Measurements from ENCODE around the gene CARD11.

The CARD11 gene

GRCh38 chr7:2905500-2905899 lies 138.2 kb downstream of the CARD11 start:
- no peak for DNase-seq (ENCODE audit: low read depth)

GRCh38 chr7:2905027-2905426 lies 138.6 kb downstream of the CARD11 start:
- no peak for DNase-seq (ENCODE audit: low read depth)

GRCh38 chr7:2904202-2904601 lies 139.5 kb downstream of the CARD11 start:
- no peak for DNase-seq (ENCODE audit: low read depth)

GRCh38 chr7:2903682-2904162 lies 139.9 kb downstream of the CARD11 start:
- no peak for DNase-seq (ENCODE audit: low read depth)

GRCh38 chr7:2897023-2897422 lies 146.6 kb downstream of the CARD11 start:
- no peak for DNase-seq (ENCODE audit: low read depth)

GRCh38 chr7:2896131-2896530 lies 147.5 kb downstream of the CARD11 start:
- no peak for DNase-seq (ENCODE audit: low read depth)

- DNase-seq (ENCODE audit: low read depth): no peak
Measured at GRCh38 chr7:2894118-2894940, 149.3 kb downstream of the CARD11 start.

GRCh38 chr7:2893411-2893861 lies 150.2 kb downstream of the CARD11 start:
- no peak for DNase-seq (ENCODE audit: low read depth)

GRCh38 chr7:2892549-2892948 lies 151.1 kb downstream of the CARD11 start:
- no peak for DNase-seq (ENCODE audit: low read depth)

- DNase-seq (ENCODE audit: low read depth): no peak
Measured at GRCh38 chr7:2887816-2888215, 155.9 kb downstream of the CARD11 start.

- DNase-seq (ENCODE audit: low read depth): peak; percentile 74
Measured at GRCh38 chr7:2886900-2887299, 156.8 kb downstream of the CARD11 start.

- DNase-seq (ENCODE audit: low read depth): no peak
Measured at GRCh38 chr7:2886391-2886790, 157.3 kb downstream of the CARD11 start.

GRCh38 chr7:2884161-2884560 lies 159.5 kb downstream of the CARD11 start:
- DNase-seq (ENCODE audit: low read depth): no peak

- DNase-seq (ENCODE audit: low read depth): no peak
Measured at GRCh38 chr7:2883101-2883500, 160.6 kb downstream of the CARD11 start.

- DNase-seq (ENCODE audit: low read depth): no peak
Measured at GRCh38 chr7:2882111-2882510, 161.6 kb downstream of the CARD11 start.

- DNase-seq (ENCODE audit: low read depth): no peak
Measured at GRCh38 chr7:2880874-2881533, 162.7 kb downstream of the CARD11 start.

GRCh38 chr7:2880051-2880450 lies 163.6 kb downstream of the CARD11 start:
- DNase-seq (ENCODE audit: low read depth): no peak

- DNase-seq (ENCODE audit: low read depth): no peak
Measured at GRCh38 chr7:2879354-2879753, 164.3 kb downstream of the CARD11 start.

- no peak for DNase-seq (ENCODE audit: low read depth)
Measured at GRCh38 chr7:2878306-2878705, 165.4 kb downstream of the CARD11 start.

GRCh38 chr7:2876031-2876731 lies 167.5 kb downstream of the CARD11 start:
- DNase-seq (ENCODE audit: low read depth): peak; percentile 87

GRCh38 chr7:2873686-2874551 lies 169.7 kb downstream of the CARD11 start:
- peak; percentile 99 for DNase-seq (ENCODE audit: low read depth)

- peak; percentile 37 for DNase-seq (ENCODE audit: low read depth)
Measured at GRCh38 chr7:2873146-2873545, 170.5 kb downstream of the CARD11 start.
